GM21737 (cell line): ENCODE measurements around the gene POU6F2.

Experiments
- ATAC-seq: cut with Tn5 transposase; IDR thresholded peaks from one replicate; pipeline ENCODE4 v1.9.1; 2021; ENCODE audit warnings: mild to moderate bottlenecking, moderate library complexity; ENCODE audit not compliant: unreplicated experiment

POU6F2 gene

GRCh38 chr7:39238234-39238869, 260.6 kb downstream of the POU6F2 start:
- ATAC-seq = no peak

GRCh38 chr7:39240864-39241263, 263.2 kb downstream of the POU6F2 start:
- no peak for ATAC-seq

GRCh38 chr7:39247576-39247975, 269.9 kb downstream of the POU6F2 start:
- ATAC-seq = no peak

GRCh38 chr7:39248041-39248691, 270.5 kb downstream of the POU6F2 start:
- ATAC-seq = no peak

GRCh38 chr7:39248692-39249090, 271.0 kb downstream of the POU6F2 start:
- no peak for ATAC-seq

GRCh38 chr7:39249635-39250152, 272.0 kb downstream of the POU6F2 start:
- ATAC-seq = no peak

- ATAC-seq = no peak
Measured at GRCh38 chr7:39252916-39253315, 275.2 kb downstream of the POU6F2 start.

GRCh38 chr7:39259391-39260003, 281.8 kb downstream of the POU6F2 start:
- ATAC-seq = no peak

GRCh38 chr7:39260279-39260844, 282.7 kb downstream of the POU6F2 start:
- ATAC-seq = no peak

GRCh38 chr7:39261771-39262170, 284.1 kb downstream of the POU6F2 start:
- no peak for ATAC-seq

GRCh38 chr7:39265641-39266591, 288.2 kb downstream of the POU6F2 start:
- no peak for ATAC-seq

- ATAC-seq = no peak
Measured at GRCh38 chr7:39269034-39269433, 291.3 kb downstream of the POU6F2 start.

GRCh38 chr7:39270018-39270417, 292.3 kb downstream of the POU6F2 start:
- ATAC-seq = no peak

- ATAC-seq = no peak
Measured at GRCh38 chr7:39271402-39271801, 293.7 kb downstream of the POU6F2 start.

- no peak for ATAC-seq
Measured at GRCh38 chr7:39272111-39272510, 294.4 kb downstream of the POU6F2 start.

GRCh38 chr7:39272691-39273090, 295.0 kb downstream of the POU6F2 start:
- no peak for ATAC-seq

- ATAC-seq = no peak
Measured at GRCh38 chr7:39280337-39280736, 302.6 kb downstream of the POU6F2 start.

GRCh38 chr7:39285256-39285655, 307.5 kb downstream of the POU6F2 start:
- ATAC-seq = no peak

GRCh38 chr7:39288303-39288702, 310.6 kb downstream of the POU6F2 start:
- ATAC-seq = no peak

- ATAC-seq = no peak
Measured at GRCh38 chr7:39291628-39292410, 314.1 kb downstream of the POU6F2 start.
